ENCODE data around the gene LOXHD1.

LOXHD1 gene

GRCh38 chr18:46445522-46446313 is 211.3 kb downstream of the LOXHD1 start:
- FAIRE-seq = no peak

- FAIRE-seq = no peak
Measured at GRCh38 chr18:46439037-46439436, 218.0 kb downstream of the LOXHD1 start.

GRCh38 chr18:46437061-46437460 is 220.0 kb downstream of the LOXHD1 start:
- no peak for FAIRE-seq

- no peak for FAIRE-seq
Measured at GRCh38 chr18:46436621-46437020, 220.4 kb downstream of the LOXHD1 start.

GRCh38 chr18:46435031-46435430 is 222.0 kb downstream of the LOXHD1 start:
- no peak for FAIRE-seq

- no peak for FAIRE-seq
Measured at GRCh38 chr18:46434629-46435028, 222.4 kb downstream of the LOXHD1 start.

- no peak for FAIRE-seq
Measured at GRCh38 chr18:46433121-46433826, 223.7 kb downstream of the LOXHD1 start.

GRCh38 chr18:46431522-46432171 is 225.4 kb downstream of the LOXHD1 start:
- FAIRE-seq = no peak

GRCh38 chr18:46429649-46430224 is 227.3 kb downstream of the LOXHD1 start:
- no peak for FAIRE-seq

GRCh38 chr18:46429130-46429529 is 227.9 kb downstream of the LOXHD1 start:
- FAIRE-seq = no peak

- no peak for FAIRE-seq
Measured at GRCh38 chr18:46428368-46428767, 228.7 kb downstream of the LOXHD1 start.

- FAIRE-seq = no peak
Measured at GRCh38 chr18:46427216-46427995, 229.6 kb downstream of the LOXHD1 start.

Measured in endometrium (tissue), 2 donors.